GM21390 (cell line): ENCODE data around the gene SDK1.

Source experiments
- ATAC-seq: cut with Tn5 transposase; IDR thresholded peaks from one replicate; pipeline ENCODE4 v1.9.1; 2021; ENCODE audit not compliant: unreplicated experiment

The SDK1 gene

GRCh38 chr7:4181446-4181845 is 880.4 kb downstream of the SDK1 start:
- no peak for ATAC-seq

- no peak for ATAC-seq
These were observed 881.7 kb downstream of the SDK1 start for GRCh38 chr7:4182605-4183300.

- no peak for ATAC-seq
These were observed 883.6 kb downstream of the SDK1 start for GRCh38 chr7:4184653-4185052.

- ATAC-seq, result no peak
These were observed 884.1 kb downstream of the SDK1 start for GRCh38 chr7:4185136-4185535.

- ATAC-seq, result no peak
These were observed 884.9 kb downstream of the SDK1 start for GRCh38 chr7:4185721-4186512.

- ATAC-seq, result no peak
These were observed 885.4 kb downstream of the SDK1 start for GRCh38 chr7:4186513-4186780.

GRCh38 chr7:4188651-4189050 is 887.6 kb downstream of the SDK1 start:
- ATAC-seq, result no peak

- ATAC-seq, result no peak
These were observed 888.1 kb downstream of the SDK1 start for GRCh38 chr7:4189131-4189570.

- ATAC-seq, result no peak
These were observed 889.2 kb downstream of the SDK1 start for GRCh38 chr7:4190010-4190981.

- no peak for ATAC-seq
These were observed 890.0 kb downstream of the SDK1 start for GRCh38 chr7:4191046-4191445.

GRCh38 chr7:4191525-4191924 is 890.5 kb downstream of the SDK1 start:
- no peak for ATAC-seq

- ATAC-seq, result no peak
These were observed 894.6 kb downstream of the SDK1 start for GRCh38 chr7:4195660-4196059.

GRCh38 chr7:4196121-4196819 is 895.2 kb downstream of the SDK1 start:
- ATAC-seq, result no peak

- no peak for ATAC-seq
These were observed 897.2 kb downstream of the SDK1 start for GRCh38 chr7:4198301-4198700.

GRCh38 chr7:4200546-4201094 is 899.6 kb downstream of the SDK1 start:
- ATAC-seq, result no peak

GRCh38 chr7:4201566-4201965 is 900.5 kb downstream of the SDK1 start:
- no peak for ATAC-seq

- no peak for ATAC-seq
These were observed 901.2 kb downstream of the SDK1 start for GRCh38 chr7:4202154-4202736.

- no peak for ATAC-seq
These were observed 901.9 kb downstream of the SDK1 start for GRCh38 chr7:4202954-4203353.

- no peak for ATAC-seq
These were observed 902.8 kb downstream of the SDK1 start for GRCh38 chr7:4203626-4204512.
